SK-N-DZ (cell line): ENCODE data around the gene PARP16.

ENCODE experiments used
- DNase-seq: peaks from one replicate; pipeline ENCODE4 v3.0.0-alpha.2; 2015; ENCODE audit warnings: low spot score

Gene PARP16

GRCh38 chr15:65278480-65278879 lies 8.2 kb downstream of the PARP16 start:
- DNase-seq: no peak

- no peak for DNase-seq
These were observed 9.7 kb downstream of the PARP16 start for GRCh38 chr15:65277015-65277414.

- no peak for DNase-seq
These were observed 11.0 kb downstream of the PARP16 start for GRCh38 chr15:65275728-65276126.

- DNase-seq: no peak
These were observed 11.5 kb downstream of the PARP16 start for GRCh38 chr15:65275104-65275727.

- DNase-seq: peak; percentile 40
These were observed 15.7 kb downstream of the PARP16 start for GRCh38 chr15:65270811-65271545.

- DNase-seq: no peak
These were observed 18.3 kb downstream of the PARP16 start for GRCh38 chr15:65268411-65268810.

- DNase-seq: no peak
These were observed 20.2 kb downstream of the PARP16 start for GRCh38 chr15:65266469-65266868.

GRCh38 chr15:65264863-65265430 lies 21.7 kb downstream of the PARP16 start:
- no peak for DNase-seq

- DNase-seq: no peak
These were observed 23.4 kb downstream of the PARP16 start for GRCh38 chr15:65263313-65263712.

GRCh38 chr15:65260968-65261367 lies 25.7 kb downstream of the PARP16 start:
- no peak for DNase-seq

GRCh38 chr15:65259367-65259797 lies 27.3 kb downstream of the PARP16 start:
- DNase-seq: no peak

- no peak for DNase-seq
These were observed 28.1 kb downstream of the PARP16 start for GRCh38 chr15:65258375-65259262.

- no peak for DNase-seq
These were observed 31.1 kb downstream of the PARP16 start for GRCh38 chr15:65255486-65256140.

- DNase-seq: no peak
These were observed 31.9 kb downstream of the PARP16 start for GRCh38 chr15:65254758-65255157.

- DNase-seq: no peak
These were observed 32.3 kb downstream of the PARP16 start for GRCh38 chr15:65254356-65254755.

GRCh38 chr15:65249641-65250040 lies 37.0 kb downstream of the PARP16 start:
- DNase-seq: no peak

GRCh38 chr15:65248511-65249255 lies 38.0 kb downstream of the PARP16 start:
- no peak for DNase-seq

- no peak for DNase-seq
These were observed 39.7 kb downstream of the PARP16 start for GRCh38 chr15:65246939-65247338.

- DNase-seq: no peak
These were observed 40.5 kb downstream of the PARP16 start for GRCh38 chr15:65246026-65246714.
